ENCODE measurements around the gene NABP1.

The NABP1 gene, protein sequence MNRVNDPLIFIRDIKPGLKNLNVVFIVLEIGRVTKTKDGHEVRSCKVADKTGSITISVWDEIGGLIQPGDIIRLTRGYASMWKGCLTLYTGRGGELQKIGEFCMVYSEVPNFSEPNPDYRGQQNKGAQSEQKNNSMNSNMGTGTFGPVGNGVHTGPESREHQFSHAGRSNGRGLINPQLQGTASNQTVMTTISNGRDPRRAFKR

DNA sequence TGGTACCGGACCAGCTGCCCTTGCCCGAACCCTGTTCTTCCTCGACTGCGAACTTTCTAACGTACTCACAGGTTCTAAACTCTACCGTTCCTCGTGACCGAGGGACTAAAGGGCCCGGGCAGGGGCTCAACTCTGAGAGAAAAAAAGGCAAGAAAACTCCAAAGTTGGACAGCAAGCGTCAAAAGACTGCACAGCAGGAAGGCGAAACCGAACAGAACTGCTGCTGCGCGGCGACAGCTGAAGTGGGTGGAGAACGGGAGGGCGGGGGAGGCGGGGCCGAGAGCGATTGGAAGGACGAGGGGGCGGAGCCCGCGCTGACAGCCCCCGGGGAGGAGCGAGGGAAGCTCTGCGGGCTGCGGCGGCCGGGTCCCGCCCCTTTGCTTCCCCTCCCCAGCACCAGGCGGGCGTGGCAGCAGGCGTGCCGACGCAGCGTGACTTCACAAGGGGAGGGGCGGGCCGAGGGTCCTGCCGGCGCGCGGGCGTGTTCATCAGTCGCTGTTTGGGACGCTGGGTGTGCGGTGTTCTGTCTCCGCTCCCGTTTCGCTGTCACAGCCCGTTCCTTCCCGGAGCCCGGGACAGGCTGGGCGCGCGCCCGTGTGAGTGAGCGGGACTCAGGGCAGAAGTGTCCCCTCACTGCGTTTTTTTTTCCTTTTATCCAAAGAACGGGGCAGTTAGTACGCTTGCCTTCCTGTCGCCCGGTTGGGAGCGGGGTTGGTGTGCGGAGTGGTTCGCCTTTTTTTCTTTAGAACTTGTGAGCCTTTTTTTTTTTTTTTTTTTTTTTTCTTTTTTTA lies at the start of gene NABP1:
Gene NABP1, plus strand, starts transcription at position 491 of the 791 bp plus-strand sequence. CDS start 479 bp downstream, outside the sequence.
- H3K27ac Mint-ChIP-seq = peak within 1 kb of the TSS; percentile 82 to 98 (median 93)
- H3K9me3 Mint-ChIP-seq = peaks cover 3% of the 10 kb centered on the region
- no peak for TF ChIP-seq CTCF (IDR thresholded peaks at IDR 0.05; ENCODE audit: unreplicated experiment in 3 of 3)
- peak within 1 kb of the TSS; percentile 89 to 93 (median 91) for H3K4me3 Mint-ChIP-seq
- H3K36me3 Mint-ChIP-seq (ENCODE audit: low read depth) = peaks cover 5% of the 10 kb centered on the region
- H3K27me3 Mint-ChIP-seq (ENCODE audit: low read depth) = no peaks in the 10 kb centered on the region
- H3K4me1 Mint-ChIP-seq = peaks cover 15% of the 10 kb centered on the region

DNA sequence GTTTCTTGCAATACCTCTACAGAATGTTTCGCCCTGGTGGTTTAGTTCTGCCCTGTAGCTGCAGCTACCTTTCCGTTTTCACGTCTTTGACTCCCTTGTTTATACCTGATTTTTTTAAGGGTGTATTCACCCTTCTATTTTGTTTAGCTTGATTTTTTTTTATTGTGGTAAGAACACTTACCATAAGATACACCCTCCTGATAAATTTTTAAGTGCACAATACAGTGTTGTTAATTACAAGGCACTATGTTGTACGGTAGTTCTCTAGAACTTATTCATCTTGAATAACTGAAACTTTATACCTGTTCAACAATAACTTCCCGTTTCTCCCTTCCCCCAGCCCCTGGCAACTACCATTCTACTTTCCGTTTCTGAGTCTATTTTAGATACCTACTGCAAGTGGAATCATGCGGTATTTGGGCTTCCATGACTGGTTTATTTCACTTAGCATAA lies 48.9 kb upstream of the NABP1 start:
- Mint-ChIP-seq H3K9me3 (no peaks in the 10 kb centered on the region), H3K4me1 (no peaks in the 10 kb centered on the region), H3K4me3 (no peak overlapping the region), H3K36me3 (ENCODE audit: low read depth) (no peaks in the 10 kb centered on the region), H3K27ac (no peak overlapping the region), H3K27me3 (ENCODE audit: low read depth) (no peaks in the 10 kb centered on the region)
- no peak for TF ChIP-seq CTCF (IDR thresholded peaks at IDR 0.05; ENCODE audit: unreplicated experiment in 3 of 3)

DNA sequence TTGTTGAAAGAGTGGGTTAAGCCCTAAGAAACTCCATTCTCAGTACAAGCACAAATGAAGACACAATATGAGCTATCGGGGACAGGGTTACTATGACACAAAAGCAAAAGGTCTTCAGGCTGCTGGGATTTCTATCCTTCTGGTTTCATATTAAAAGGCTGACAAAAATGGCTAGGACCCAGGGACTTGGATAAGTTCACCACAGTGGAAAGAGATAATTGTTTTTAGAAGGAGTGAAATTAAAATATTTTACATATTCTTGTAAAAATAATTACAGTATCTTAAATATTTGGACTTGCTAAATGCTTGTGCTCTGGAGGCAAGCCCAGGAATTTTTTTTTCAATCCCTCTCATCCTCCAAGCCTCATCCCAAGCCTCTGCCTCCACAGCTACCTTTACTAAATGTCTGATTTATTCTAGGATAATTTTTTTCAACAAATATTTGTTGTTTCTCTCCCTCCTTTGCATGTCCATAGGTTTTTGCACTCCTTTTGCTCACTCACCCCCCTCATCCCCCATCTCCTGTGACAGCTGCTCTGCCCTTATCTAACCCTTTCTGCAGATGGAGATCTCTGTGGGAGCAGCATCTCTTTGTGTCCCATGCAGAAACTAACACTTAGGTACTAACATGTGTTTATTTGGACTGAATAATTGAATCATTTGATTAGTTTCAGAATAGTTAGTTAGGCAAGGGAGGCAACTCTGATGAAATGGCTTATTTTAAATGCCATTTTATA lies 47.8 kb upstream of the NABP1 start:
- no peaks in the 10 kb centered on the region for H3K4me1 Mint-ChIP-seq
- TF ChIP-seq CTCF (IDR thresholded peaks at IDR 0.05; ENCODE audit: unreplicated experiment in 3 of 3) = no peak

GRCh38 chr2:191631754-191632153 lies 46.2 kb upstream of the NABP1 start:
- Mint-ChIP-seq H3K4me1 (no peaks in the 10 kb centered on the region), H3K27ac (no peak overlapping the region), H3K4me3 (no peak overlapping the region), H3K27me3 (ENCODE audit: low read depth) (no peaks in the 10 kb centered on the region), H3K36me3 (ENCODE audit: low read depth) (no peaks in the 10 kb centered on the region), H3K9me3 (no peaks in the 10 kb centered on the region)
- no peak for TF ChIP-seq CTCF (IDR thresholded peaks at IDR 0.05; ENCODE audit: unreplicated experiment in 3 of 3)

More for the DNA sequence above, 47.8 kb upstream of the NABP1 start:
- Mint-ChIP-seq H3K27ac (no peak overlapping the region), H3K9me3 (no peaks in the 10 kb centered on the region), H3K27me3 (ENCODE audit: low read depth) (no peaks in the 10 kb centered on the region), H3K4me3 (no peak overlapping the region), H3K36me3 (ENCODE audit: low read depth) (no peaks in the 10 kb centered on the region)

- no peaks in the 10 kb centered on the region for H3K27me3 Mint-ChIP-seq (ENCODE audit: low read depth)
- H3K4me3 Mint-ChIP-seq = no peak overlapping the region
- no peaks in the 10 kb centered on the region for H3K4me1 Mint-ChIP-seq
- no peaks in the 10 kb centered on the region for H3K9me3 Mint-ChIP-seq
- TF ChIP-seq CTCF (IDR thresholded peaks at IDR 0.05; ENCODE audit: unreplicated experiment in 3 of 3) = no peak
- no peaks in the 10 kb centered on the region for H3K36me3 Mint-ChIP-seq (ENCODE audit: low read depth)
- no peak overlapping the region for H3K27ac Mint-ChIP-seq
These were observed 45.5 kb upstream of the NABP1 start for GRCh38 chr2:191632426-191632825.
